Heart right ventricle (tissue), 16 donors: ENCODE results near the gene BPIFB2. TPM values are rescaled to one million over a fixed set of nuclear protein-coding genes. Genes with fewer than 3 reads are reported as not detected.
"Not testable (repeated sequence)": the region's sequence is repeated elsewhere in the genome, so short reads cannot be mapped to it uniquely, and the experiment has no call there.

ENCODE experiments used
- ATAC-seq, 8 donors: fragments of 200-7000 bp; cut with Tn5 transposase; one replicate each; pipeline ENCODE4 v1.9.1; 2020; ENCODE audit warnings: mild to moderate bottlenecking in 8 of 8, moderate library complexity in 8 of 8, moderate number of reproducible peaks in 1 of 8
- DNase-seq, 2 donors: peaks; one replicate each; pipeline ENCODE4 v3.0.0-alpha.2; 2020
- H3K27ac ChIP-seq, 10 donors: fragments of 200-600 bp; sonication (generic) in 2 of 10; one replicate each; pipeline versions ENCODE4 v1.5.0 to v1.8.0; 2020 to 2022; ENCODE audit warnings: mild to moderate bottlenecking in 3 of 10
- H3K27me3 ChIP-seq, 7 donors: fragments of 200-600 bp; one replicate each; pipeline ENCODE4 v1.8.0; 2021 to 2022; ENCODE audit warnings: mild to moderate bottlenecking in 2 of 7
- H3K36me3 ChIP-seq, 9 donors: fragments of 200-600 bp; sonication (generic) in 1 of 9; one replicate each; pipeline versions ENCODE4 v1.5.0 to v1.8.0; 2020 to 2022; ENCODE audit warnings: mild to moderate bottlenecking in 2 of 9
- H3K4me1 ChIP-seq, 9 donors: fragments of 200-600 bp; sonication (generic) in 1 of 9; one replicate each; pipeline versions ENCODE4 v1.5.0 to v1.8.0; 2020 to 2022; ENCODE audit warnings: mild to moderate bottlenecking in 4 of 9
- H3K4me3 ChIP-seq, 10 donors: fragments of 200-600 bp; sonication (generic) in 2 of 10; one replicate each; pipeline versions ENCODE4 v1.5.0 to v1.8.0; 2020 to 2022; ENCODE audit warnings: mild to moderate bottlenecking in 7 of 10, moderate library complexity in 2 of 10
- H3K9me3 ChIP-seq, 11 donors: fragments of 200-600 bp in 10 of 11; sonication (generic) in 2 of 11; one replicate each; pipeline versions ENCODE4 v1.5.0 to v1.8.0; 2013 to 2022; ENCODE audit warnings: mild to moderate bottlenecking in 2 of 11, control low read depth in 1 of 11, moderate library complexity in 1 of 11
- CTCF ChIP-seq, 9 donors: fragments of 200-600 bp; sonication (generic) in 2 of 9; IDR thresholded peaks; one replicate each; pipeline versions ENCODE4 v1.5.0 to v1.8.0; 2021 to 2022; ENCODE audit warnings: antibody characterized with exemption in 9 of 9, mild to moderate bottlenecking in 5 of 9, moderate library complexity in 1 of 9
- WGBS, 2 donors: extraction: QIAGEN DNeasy Blood & Tissue Kit; methylation state at CpG; one replicate each; pipeline ENCODE4 v1.1.7; 2013; ENCODE audit warnings: inconsistent platforms in 1 of 2; 5-methylcytosine and 5-hydroxymethylcytosine counted together
- intact Hi-C, 10 donors: fragments of 100-400 bp; cut with DNase I; formaldehyde crosslinking; loops; one replicate each; pipeline versions ENCODE4 v1.11.1 to v1.14.2; 2022
- polyA plus RNA-seq, 2 donors: library from polyadenylated mRNA; stranded (reverse); fragments of 200-250 nt; gene quantifications; one replicate each; pipeline ENCODE4 v1.2.3, GENCODE V29; 2013
- total RNA-seq, 10 donors: library from RNA; stranded (reverse); fragmentation: NEBNext Ultra II Directional in 3 of 10; extraction: Animal tissue kit (Norgen Biotek cat#: 25700) in 3 of 10; gene quantifications; one replicate each; pipeline versions ENCODE4 v1.2.1 to v1.2.4, GENCODE V29; 2021 to 2023
- donor health status: Arrhythmogenic right ventricular cardiomyopathy.
- donor health status: ischemic (EF 13 %, LVEDD 7.1; RV severe dilation, severe dysfunction).
- donor health status: healthy with polysubstance abuse.
- donor health status: DM: no; HTN: yes; CAD: no.
- donor health status: DM: no; HTN: no; CAD: no.
- donor health status: ischemic (EF 25% LVEDD 6.9; RV normal size, moderate dysfunction).
- donor health status: ischemic (EF 25% LVEDD 5.7; RV mildly dilated, moderate dysfunction).
- donor health status: healthy.
- donor health status: DM: yes; HTN: yes; CAD: no.
- donor health status: Ischemic cardiomyopathy.
- donor health status: ischemic (EF 35%, LVEDD 5.7; RV mildly dilated, moderate dysfunction).
- donor health status: nonischemic (EF 11% LVEDD 7.7; RV severe dilation, severe dysfunction).
- donor health status: DM: yes; HTN: yes; CAD: no.
- donor health status: PGD.
- donor health status: ischemic (EF 29% LVEDD 5.4; RV normal size, mild dysfunction).
- donor health status: nonischemic (EF 23%, LVEDD 6.1; RV moderate dilation, normal function).

Gene BPIFB2
- total and polyA plus RNA-seq, 12 donors: not detected

- H3K27me3 ChIP-seq: peaks cover 0 to 12% (median 0%) of the 10 kb centered on the region in 7 donors
- peak in 1 of 8 donors; percentile 16 for ATAC-seq
- no peak for TF ChIP-seq CTCF (IDR thresholded peaks at IDR 0.05)
- no peak overlapping the region for H3K4me3 ChIP-seq
- no peaks in the 10 kb centered on the region for H3K36me3 ChIP-seq
- peaks cover 0 to 22% (median 12%) of the 10 kb centered on the region in 11 donors for H3K9me3 ChIP-seq
- 85 to 86% methylated on average over 28 of the region's 28 CpGs for WGBS, 2 donors
- H3K4me1 ChIP-seq: peaks cover 0 to 5% (median 0%) of the 10 kb centered on the region in 9 donors
- H3K27ac ChIP-seq: no peak overlapping the region
- intact Hi-C loops: no loop called here
- DNase-seq: no peak
These were observed 46.4 kb upstream of the BPIFB2 start for GRCh38 chr20:32960849-32961731.

- H3K4me3 ChIP-seq: no peak overlapping the region
- intact Hi-C loops: no loop called here
- no peak overlapping the region for H3K27ac ChIP-seq
- H3K27me3 ChIP-seq: peaks cover 0 to 12% (median 0%) of the 10 kb centered on the region in 7 donors
- DNase-seq (no peak), ATAC-seq (no peak)
- WGBS, 2 donors: 85 to 89% methylated on average over 5 of the region's 5 CpGs
- peaks cover 0 to 12% (median 4%) of the 10 kb centered on the region in 11 donors for H3K9me3 ChIP-seq
- H3K36me3 ChIP-seq: no peaks in the 10 kb centered on the region
- TF ChIP-seq CTCF (IDR thresholded peaks at IDR 0.05): no peak
- peaks cover 0 to 6% (median 0%) of the 10 kb centered on the region in 9 donors for H3K4me1 ChIP-seq
These were observed 45.5 kb upstream of the BPIFB2 start for GRCh38 chr20:32962053-32962452.

- H3K4me3 ChIP-seq, H3K4me1 ChIP-seq, DNase-seq, H3K27ac ChIP-seq, intact Hi-C loops, ATAC-seq, H3K36me3 ChIP-seq, H3K9me3 ChIP-seq: not testable (repeated sequence)
- H3K27me3 ChIP-seq: peaks cover 0 to 12% (median 0%) of the 10 kb centered on the region in 7 donors
- 84 to 90% methylated on average over 11 of the region's 11 CpGs for WGBS, 2 donors
These were observed 44.9 kb upstream of the BPIFB2 start for GRCh38 chr20:32962646-32963045.

GRCh38 chr20:32963176-32963575, 44.3 kb upstream of the BPIFB2 start:
- TF ChIP-seq CTCF (IDR thresholded peaks at IDR 0.05): no peak
- peaks cover 0 to under 1% (median 0%) of the 10 kb centered on the region in 11 donors for H3K9me3 ChIP-seq
- no peak overlapping the region for H3K27ac ChIP-seq
- H3K4me3 ChIP-seq: no peak overlapping the region
- 73 to 78% methylated on average over 5 of the region's 5 CpGs for WGBS, 2 donors
- intact Hi-C loops: no loop called here
- DNase-seq: no peak
- no peak for ATAC-seq
- H3K36me3 ChIP-seq: no peaks in the 10 kb centered on the region
- H3K4me1 ChIP-seq: peaks cover 0 to 6% (median 0%) of the 10 kb centered on the region in 9 donors
- H3K27me3 ChIP-seq: peaks cover 0 to 12% (median 0%) of the 10 kb centered on the region in 7 donors

- H3K4me3 ChIP-seq: no peak overlapping the region
- no peak for TF ChIP-seq CTCF (IDR thresholded peaks at IDR 0.05)
- H3K36me3 ChIP-seq: no peaks in the 10 kb centered on the region
- no peak overlapping the region for H3K27ac ChIP-seq
- intact Hi-C loops: no loop called here
- ATAC-seq: no peak
- 89 to 92% methylated on average over 6 of the region's 6 CpGs for WGBS, 2 donors
- peaks cover 0 to 6% (median 0%) of the 10 kb centered on the region in 9 donors for H3K4me1 ChIP-seq
- H3K9me3 ChIP-seq: no peaks in the 10 kb centered on the region
- H3K27me3 ChIP-seq: peaks cover 0 to 12% (median 0%) of the 10 kb centered on the region in 7 donors
- no peak for DNase-seq
These were observed 42.9 kb upstream of the BPIFB2 start for GRCh38 chr20:32964575-32964974.
